ENCODE measurements around the gene C3orf18. TPM values are rescaled to one million over a fixed set of nuclear protein-coding genes. Genes with fewer than 3 reads are reported as not detected.

The C3orf18 gene
- total and polyA plus RNA-seq, 9 donors: 15.7 to 23.4 (median 19.8) TPM

DNA sequence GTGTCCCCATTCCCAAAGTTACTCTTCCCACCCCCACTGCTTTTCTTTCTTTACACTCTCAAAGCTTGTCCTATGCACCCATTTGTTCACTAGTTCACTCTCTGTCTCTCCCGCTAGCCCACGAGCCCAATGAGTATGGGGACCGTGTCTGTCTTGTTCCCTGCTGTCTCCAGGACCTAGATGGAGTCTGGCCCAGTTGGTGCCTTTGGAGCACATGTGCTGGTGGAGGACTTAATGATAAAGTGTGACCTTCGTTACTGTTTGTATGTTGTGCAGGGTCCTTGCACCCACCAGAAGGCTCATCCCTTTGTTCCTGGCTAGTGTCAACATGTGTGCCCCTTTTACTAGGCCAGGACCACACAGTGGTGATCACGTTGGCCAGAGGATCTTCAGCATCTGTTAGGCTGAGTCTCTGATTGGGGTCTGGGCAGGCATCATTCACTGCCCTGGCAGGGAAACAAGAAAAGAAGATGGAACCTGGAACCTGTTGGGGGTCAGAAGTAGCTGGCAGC lies 36.6 kb upstream of the C3orf18 start:
- H3K27ac ChIP-seq (ENCODE audit: low read length): no peak overlapping the region
- H3K4me1 ChIP-seq (ENCODE audit: control insufficient read depth, insufficient read depth, low read length): peaks cover 76% of the 10 kb centered on the region
- H3K4me3 ChIP-seq (ENCODE audit: low read length): no peak overlapping the region
- 87% methylated on average over 5 of the region's 5 CpGs for WGBS (ENCODE audit: insufficient coverage)
- no peaks in the 10 kb centered on the region for H3K9me3 ChIP-seq (replicated peaks; ENCODE audit: control insufficient read depth, low read depth, low read length)
- DNase-seq: no peak
- H3K36me3 ChIP-seq (ENCODE audit: control insufficient read depth, insufficient read depth, low read length): peaks cover 59% of the 10 kb centered on the region
- no peaks in the 10 kb centered on the region for H3K27me3 ChIP-seq (ENCODE audit: control insufficient read depth, insufficient read depth, low read length)

- Histone ChIP-seq H3K4me3 (ENCODE audit: low read length) (no peak overlapping the region), H3K36me3 (ENCODE audit: control insufficient read depth, insufficient read depth, low read length) (peaks cover 53% of the 10 kb centered on the region), H3K9me3 (replicated peaks; ENCODE audit: control insufficient read depth, low read depth, low read length) (no peaks in the 10 kb centered on the region), H3K27me3 (ENCODE audit: control insufficient read depth, insufficient read depth, low read length) (no peaks in the 10 kb centered on the region), H3K4me1 (ENCODE audit: control insufficient read depth, insufficient read depth, low read length) (peaks cover 73% of the 10 kb centered on the region), H3K27ac (ENCODE audit: low read length) (peak overlapping the region; percentile 99)
- DNase-seq: no peak
- 75% methylated on average over 2 of the region's 4 CpGs for WGBS (ENCODE audit: insufficient coverage)
Measured at GRCh38 chr3:50603261-50604109, 35.9 kb upstream of the C3orf18 start.

DNA sequence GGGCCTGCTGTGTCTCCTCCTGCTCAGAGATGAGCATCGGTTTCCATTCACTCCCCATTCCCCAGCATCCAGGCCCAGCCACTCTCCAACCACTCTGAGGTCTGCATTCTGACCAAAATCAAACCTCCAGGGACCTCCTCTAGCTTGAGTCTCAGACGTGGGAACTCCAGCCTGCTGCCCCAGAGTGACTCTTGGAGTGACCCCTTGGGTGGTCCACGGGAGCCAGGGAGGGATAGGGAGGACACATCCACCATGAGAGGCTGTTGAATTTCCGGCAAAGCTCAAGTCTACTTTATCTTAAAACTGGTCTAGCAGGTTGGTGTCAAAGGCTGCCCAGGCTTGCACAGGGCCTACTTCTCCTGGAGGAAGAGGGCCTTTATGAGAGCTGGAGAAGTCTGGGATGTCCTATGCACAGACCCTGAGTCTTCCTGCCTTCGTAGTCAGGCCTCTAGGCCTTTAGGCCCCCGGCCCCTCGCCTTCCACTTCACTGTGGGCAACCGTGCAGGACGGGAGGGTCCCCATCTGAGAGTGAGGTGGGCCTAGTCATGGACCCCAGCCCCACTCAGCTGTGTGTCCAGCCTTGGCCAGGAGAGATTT lies 35.1 kb upstream of the C3orf18 start:
- peak; percentile 53 for DNase-seq
- H3K4me1 ChIP-seq (ENCODE audit: control insufficient read depth, insufficient read depth, low read length): peaks cover 66% of the 10 kb centered on the region

GRCh38 chr3:50600841-50601591 lies 33.5 kb upstream of the C3orf18 start:
- peaks cover 55% of the 10 kb centered on the region for H3K4me1 ChIP-seq (ENCODE audit: control insufficient read depth, insufficient read depth, low read length)
- H3K27me3 ChIP-seq (ENCODE audit: control insufficient read depth, insufficient read depth, low read length): no peaks in the 10 kb centered on the region
- H3K4me3 ChIP-seq (ENCODE audit: low read length): no peak overlapping the region
- H3K36me3 ChIP-seq (ENCODE audit: control insufficient read depth, insufficient read depth, low read length): peaks cover 29% of the 10 kb centered on the region
- H3K27ac ChIP-seq (ENCODE audit: low read length): peak overlapping the region; percentile 99
- DNase-seq: peak; percentile 97
- no peaks in the 10 kb centered on the region for H3K9me3 ChIP-seq (replicated peaks; ENCODE audit: control insufficient read depth, low read depth, low read length)
- 0% methylated on average over 5 of the region's 14 CpGs for WGBS (ENCODE audit: insufficient coverage)

More for the DNA sequence above, 35.1 kb upstream of the C3orf18 start:
- Histone ChIP-seq H3K27ac (ENCODE audit: low read length) (peak overlapping the region; percentile 99), H3K4me3 (ENCODE audit: low read length) (no peak overlapping the region), H3K9me3 (replicated peaks; ENCODE audit: control insufficient read depth, low read depth, low read length) (no peaks in the 10 kb centered on the region), H3K36me3 (ENCODE audit: control insufficient read depth, insufficient read depth, low read length) (peaks cover 45% of the 10 kb centered on the region), H3K27me3 (ENCODE audit: control insufficient read depth, insufficient read depth, low read length) (no peaks in the 10 kb centered on the region)
- WGBS (ENCODE audit: insufficient coverage): 79% methylated on average over 7 of the region's 9 CpGs

GRCh38 chr3:50600141-50600753 lies 32.7 kb upstream of the C3orf18 start:
- Histone ChIP-seq H3K27ac (ENCODE audit: low read length) (peak overlapping the region; percentile 99), H3K27me3 (ENCODE audit: control insufficient read depth, insufficient read depth, low read length) (no peaks in the 10 kb centered on the region), H3K9me3 (replicated peaks; ENCODE audit: control insufficient read depth, low read depth, low read length) (no peaks in the 10 kb centered on the region), H3K36me3 (ENCODE audit: control insufficient read depth, insufficient read depth, low read length) (peaks cover 21% of the 10 kb centered on the region), H3K4me1 (ENCODE audit: control insufficient read depth, insufficient read depth, low read length) (peaks cover 51% of the 10 kb centered on the region), H3K4me3 (ENCODE audit: low read length) (no peak overlapping the region)
- DNase-seq: no peak
- WGBS (ENCODE audit: insufficient coverage): 61% methylated on average over 7 of the region's 9 CpGs

DNA sequence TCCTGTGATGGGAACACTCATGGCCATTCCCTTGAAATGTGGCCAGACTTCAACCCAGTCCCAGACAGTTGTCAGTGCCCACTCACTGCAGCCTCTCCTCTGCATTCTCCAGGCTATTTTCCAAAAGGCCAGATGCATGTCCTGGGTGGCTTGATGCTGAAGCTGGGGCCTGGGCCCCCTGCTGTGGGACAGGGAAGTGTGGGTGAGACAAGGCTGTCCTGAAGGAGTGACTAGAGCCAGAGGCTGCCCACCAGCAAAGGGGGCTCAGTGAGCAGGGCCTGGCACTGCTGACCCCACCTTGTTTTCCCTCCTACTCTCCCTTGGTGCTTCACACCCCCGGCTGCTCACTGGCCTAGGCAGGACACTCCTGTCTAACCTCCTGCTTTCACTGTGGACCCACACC lies 32.2 kb upstream of the C3orf18 start:
- WGBS (ENCODE audit: insufficient coverage): 100% methylated on average over 1 of the region's 1 CpG
- DNase-seq: peak; percentile 51
- peak overlapping the region; percentile 99 for H3K27ac ChIP-seq (ENCODE audit: low read length)
- H3K4me1 ChIP-seq (ENCODE audit: control insufficient read depth, insufficient read depth, low read length): peaks cover 51% of the 10 kb centered on the region
- no peaks in the 10 kb centered on the region for H3K27me3 ChIP-seq (ENCODE audit: control insufficient read depth, insufficient read depth, low read length)
- no peaks in the 10 kb centered on the region for H3K9me3 ChIP-seq (replicated peaks; ENCODE audit: control insufficient read depth, low read depth, low read length)
- H3K36me3 ChIP-seq (ENCODE audit: control insufficient read depth, insufficient read depth, low read length): peaks cover 16% of the 10 kb centered on the region
- no peak overlapping the region for H3K4me3 ChIP-seq (ENCODE audit: low read length)

DNA sequence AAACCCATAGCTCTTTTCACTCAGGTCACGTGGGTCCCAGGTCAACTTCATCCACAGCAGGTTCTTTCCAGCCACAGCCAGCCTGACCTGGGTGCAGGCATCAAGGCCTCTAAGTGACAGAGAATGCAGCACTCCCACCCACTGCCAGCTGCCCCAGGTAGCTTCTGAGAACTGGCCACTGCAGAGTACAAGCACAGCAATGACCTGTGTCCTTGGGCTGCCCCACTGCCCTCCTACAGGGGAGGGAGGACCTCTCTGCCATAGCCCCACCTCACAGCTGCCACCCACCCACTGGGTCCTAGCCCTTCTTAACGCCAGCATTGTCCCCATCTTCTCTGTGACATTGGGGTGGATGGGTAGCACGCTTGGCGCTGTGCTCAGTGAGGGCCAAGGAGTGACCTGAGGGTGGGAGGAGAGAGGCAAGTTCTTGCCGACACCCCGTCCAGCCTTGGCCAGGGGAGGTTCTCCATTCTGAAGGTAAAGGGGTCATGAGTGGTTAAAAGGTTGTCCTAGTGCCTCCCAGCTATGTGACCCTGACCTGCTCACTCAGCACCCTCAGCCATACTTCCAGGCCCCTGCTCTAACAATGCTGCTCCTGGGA lies 31.7 kb upstream of the C3orf18 start:
- Histone ChIP-seq H3K27me3 (ENCODE audit: control insufficient read depth, insufficient read depth, low read length) (no peaks in the 10 kb centered on the region), H3K9me3 (replicated peaks; ENCODE audit: control insufficient read depth, low read depth, low read length) (no peaks in the 10 kb centered on the region), H3K36me3 (ENCODE audit: control insufficient read depth, insufficient read depth, low read length) (peaks cover 12% of the 10 kb centered on the region), H3K27ac (ENCODE audit: low read length) (peak overlapping the region; percentile 99), H3K4me1 (ENCODE audit: control insufficient read depth, insufficient read depth, low read length) (peaks cover 51% of the 10 kb centered on the region), H3K4me3 (ENCODE audit: low read length) (no peak overlapping the region)
- no peak for DNase-seq
- 80% methylated on average over 2 of the region's 6 CpGs for WGBS (ENCODE audit: insufficient coverage)

DNA sequence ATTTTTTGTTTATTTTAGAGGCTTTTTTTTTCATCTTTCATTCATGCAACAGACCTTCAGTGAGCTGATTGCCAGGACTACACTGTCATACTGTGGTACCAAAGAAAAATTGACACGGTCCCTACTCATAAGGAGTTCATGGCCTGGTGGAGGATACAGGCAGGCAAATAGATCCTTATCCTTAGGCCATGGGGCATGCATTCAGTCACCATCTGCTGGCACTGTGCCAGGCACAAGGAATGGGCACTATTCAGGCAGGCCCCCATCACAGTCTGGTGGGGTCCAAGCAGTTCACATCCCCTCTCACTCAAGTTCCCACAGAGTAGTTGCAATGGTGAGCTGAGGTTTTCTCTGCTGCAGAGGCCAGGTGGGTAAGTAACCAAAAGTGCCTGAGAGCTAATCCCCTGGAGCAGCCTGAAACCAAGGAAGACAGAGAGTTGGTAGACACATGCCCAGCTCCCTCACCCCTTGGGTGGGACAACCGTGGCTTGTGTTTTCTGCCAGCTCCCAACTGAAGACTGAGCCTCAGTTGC lies 26.8 kb upstream of the C3orf18 start:
- H3K4me1 ChIP-seq (ENCODE audit: control insufficient read depth, insufficient read depth, low read length): peaks cover 26% of the 10 kb centered on the region

DNA sequence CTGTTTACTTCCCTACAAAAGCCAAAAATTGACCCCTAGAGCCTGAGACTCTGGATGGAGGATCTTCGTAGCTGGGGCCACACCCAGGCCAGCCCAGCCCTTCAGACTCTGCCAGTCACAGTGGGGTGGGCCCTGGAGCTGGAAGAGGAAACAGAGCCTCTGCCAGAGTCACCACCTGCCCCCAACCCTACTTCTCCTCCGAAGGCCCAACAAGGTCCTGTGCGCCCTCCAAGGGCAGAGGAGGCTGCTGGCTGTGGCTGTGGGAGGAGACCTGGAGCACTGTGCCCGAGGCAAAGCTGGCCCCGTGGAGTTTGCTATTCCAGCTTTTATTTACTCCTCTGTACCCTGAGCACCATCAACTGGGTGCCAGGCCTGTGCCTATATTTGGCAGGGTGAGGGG lies 25.0 kb upstream of the C3orf18 start:
- Histone ChIP-seq H3K27me3 (ENCODE audit: control insufficient read depth, insufficient read depth, low read length) (no peaks in the 10 kb centered on the region), H3K36me3 (ENCODE audit: control insufficient read depth, insufficient read depth, low read length) (no peaks in the 10 kb centered on the region), H3K4me1 (ENCODE audit: control insufficient read depth, insufficient read depth, low read length) (peaks cover 28% of the 10 kb centered on the region), H3K4me3 (ENCODE audit: low read length) (no peak overlapping the region), H3K27ac (ENCODE audit: low read length) (no peak overlapping the region), H3K9me3 (replicated peaks; ENCODE audit: control insufficient read depth, low read depth, low read length) (no peaks in the 10 kb centered on the region)
- no peak for DNase-seq
- WGBS (ENCODE audit: insufficient coverage): no CpG with 5 or more reads among the region's 5 CpGs

More for the DNA sequence above, 26.8 kb upstream of the C3orf18 start:
- H3K4me3 ChIP-seq (ENCODE audit: low read length): no peak overlapping the region
- no peaks in the 10 kb centered on the region for H3K9me3 ChIP-seq (replicated peaks; ENCODE audit: control insufficient read depth, low read depth, low read length)
- no peaks in the 10 kb centered on the region for H3K27me3 ChIP-seq (ENCODE audit: control insufficient read depth, insufficient read depth, low read length)
- no peak overlapping the region for H3K27ac ChIP-seq (ENCODE audit: low read length)
- DNase-seq: no peak
- WGBS (ENCODE audit: insufficient coverage): 0% methylated on average over 1 of the region's 2 CpGs
- H3K36me3 ChIP-seq (ENCODE audit: control insufficient read depth, insufficient read depth, low read length): no peaks in the 10 kb centered on the region
